Activated CD4-positive, alpha-beta T cell treated with anti-CD3 and anti-CD28 coated beads for 1 hour (primary cell): Measurements from ENCODE around the gene SPI1.

Experiments used
- DNase-seq: peaks from one replicate; pipeline ENCODE4 v3.0.0-alpha.2; 2020

The SPI1 gene

GRCh38 chr11:47378010-47378835, at the start of gene SPI1:
Gene SPI1 (minus strand): TSS chr11:47378547. CDS start chr11:47378353, 194 bp downstream.
- DNase-seq = no peak

GRCh38 chr11:47426062-47426956, 48.0 kb upstream of the SPI1 start, which contains the start of gene PSMC3:
Gene PSMC3 (minus strand): TSS chr11:47426439. CDS start chr11:47426279, 160 bp downstream.
- DNase-seq = peak; percentile 97

GRCh38 chr11:47425611-47426010, 47.3 kb upstream of the SPI1 start:
- DNase-seq = no peak

- DNase-seq = no peak
Measured at GRCh38 chr11:47418454-47419259, 40.3 kb upstream of the SPI1 start.

- no peak for DNase-seq
Measured at GRCh38 chr11:47417712-47418111, 39.4 kb upstream of the SPI1 start.

GRCh38 chr11:47415949-47416472, 37.7 kb upstream of the SPI1 start:
- DNase-seq = no peak

GRCh38 chr11:47415091-47415854, 36.9 kb upstream of the SPI1 start:
- DNase-seq = no peak

- no peak for DNase-seq
Measured at GRCh38 chr11:47414685-47415070, 36.3 kb upstream of the SPI1 start.

GRCh38 chr11:47413908-47414684, 35.7 kb upstream of the SPI1 start:
- DNase-seq = no peak

- no peak for DNase-seq
Measured at GRCh38 chr11:47413351-47413750, 35.0 kb upstream of the SPI1 start.

- DNase-seq = no peak
Measured at GRCh38 chr11:47411884-47412746, 33.8 kb upstream of the SPI1 start.

GRCh38 chr11:47410370-47411264, 32.3 kb upstream of the SPI1 start:
- DNase-seq = no peak

GRCh38 chr11:47409440-47410369, 31.4 kb upstream of the SPI1 start:
- no peak for DNase-seq

GRCh38 chr11:47408598-47409439, 30.5 kb upstream of the SPI1 start:
- DNase-seq = no peak

- peak; percentile 90 for DNase-seq
Measured at GRCh38 chr11:47407746-47408590, 29.6 kb upstream of the SPI1 start, which contains the start of gene SLC39A13. Gene SLC39A13 (plus strand): TSS chr11:47408590. CDS start chr11:47410095, 1,505 bp downstream.
